ENCODE measurements around the gene CARD19.
"Not testable (repeated sequence)": the region's sequence is repeated elsewhere in the genome, so short reads cannot be mapped to it uniquely, and the experiment has no call there.

DNA sequence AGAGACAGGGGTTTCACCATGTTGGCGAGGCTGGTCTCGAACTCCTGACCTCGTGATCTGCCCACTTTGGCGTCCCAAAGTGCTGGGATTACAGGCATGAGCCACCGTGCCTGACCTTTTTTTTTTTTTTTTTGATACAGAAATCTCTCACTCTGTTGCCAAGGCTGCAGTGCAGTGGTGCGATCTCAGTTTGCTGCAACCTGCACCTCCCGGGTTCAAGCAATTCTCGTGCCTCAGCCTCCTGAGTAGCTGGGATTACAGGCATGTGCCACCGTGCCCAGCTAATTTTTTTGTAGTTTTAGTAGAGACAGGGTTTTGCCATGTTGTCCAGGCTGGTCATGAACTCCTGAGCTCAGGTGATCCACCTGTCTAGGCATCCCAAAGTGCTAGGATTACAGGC, 21.5 kb downstream of the CARD19 start:
- TF ChIP-seq, protein P1, sequence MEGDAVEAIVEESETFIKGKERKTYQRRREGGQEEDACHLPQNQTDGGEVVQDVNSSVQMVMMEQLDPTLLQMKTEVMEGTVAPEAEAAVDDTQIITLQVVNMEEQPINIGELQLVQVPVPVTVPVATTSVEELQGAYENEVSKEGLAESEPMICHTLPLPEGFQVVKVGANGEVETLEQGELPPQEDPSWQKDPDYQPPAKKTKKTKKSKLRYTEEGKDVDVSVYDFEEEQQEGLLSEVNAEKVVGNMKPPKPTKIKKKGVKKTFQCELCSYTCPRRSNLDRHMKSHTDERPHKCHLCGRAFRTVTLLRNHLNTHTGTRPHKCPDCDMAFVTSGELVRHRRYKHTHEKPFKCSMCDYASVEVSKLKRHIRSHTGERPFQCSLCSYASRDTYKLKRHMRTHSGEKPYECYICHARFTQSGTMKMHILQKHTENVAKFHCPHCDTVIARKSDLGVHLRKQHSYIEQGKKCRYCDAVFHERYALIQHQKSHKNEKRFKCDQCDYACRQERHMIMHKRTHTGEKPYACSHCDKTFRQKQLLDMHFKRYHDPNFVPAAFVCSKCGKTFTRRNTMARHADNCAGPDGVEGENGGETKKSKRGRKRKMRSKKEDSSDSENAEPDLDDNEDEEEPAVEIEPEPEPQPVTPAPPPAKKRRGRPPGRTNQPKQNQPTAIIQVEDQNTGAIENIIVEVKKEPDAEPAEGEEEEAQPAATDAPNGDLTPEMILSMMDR (IDR thresholded peaks at IDR 0.05), result not testable (repeated sequence)
- TF ChIP-seq POLR2A (IDR thresholded peaks at IDR 0.05), result not testable (repeated sequence)
